Activated naive CD4-positive, alpha-beta T cell treated with anti-CD3 and anti-CD28 coated beads, Interleukin-2, amount 50 U/mL, for 24 hours (primary cell): ENCODE measurements around the gene GCFC2.
"Not testable (repeated sequence)": the region's sequence is repeated elsewhere in the genome, so short reads cannot be mapped to it uniquely, and the experiment has no call there.

ENCODE experiments used
- H3K27ac Mint-ChIP-seq: one replicate; pipeline ENCODE4 v1.8.0; 2021; ENCODE audit warnings: mild to moderate bottlenecking, mixed read lengths
- H3K27me3 Mint-ChIP-seq: one replicate; pipeline ENCODE4 v1.8.0; 2021; ENCODE audit warnings: mixed read lengths
- H3K36me3 Mint-ChIP-seq: one replicate; pipeline ENCODE4 v1.8.0; 2021; ENCODE audit warnings: mixed read lengths
- H3K4me1 Mint-ChIP-seq: one replicate; pipeline ENCODE4 v1.8.0; 2021; ENCODE audit warnings: mixed read lengths
- H3K4me3 Mint-ChIP-seq: one replicate; pipeline ENCODE4 v1.8.0; 2021; ENCODE audit warnings: mild to moderate bottlenecking, mixed read lengths
- H3K9me3 Mint-ChIP-seq: one replicate; pipeline ENCODE4 v1.8.0; 2021; ENCODE audit warnings: mixed read lengths

The GCFC2 gene

GRCh38 chr2:75705921-75706320 lies 4.8 kb downstream of the GCFC2 start:
- no peak overlapping the region for H3K4me3 Mint-ChIP-seq
- peaks cover 32% of the 10 kb centered on the region for H3K4me1 Mint-ChIP-seq
- no peaks in the 10 kb centered on the region for H3K27me3 Mint-ChIP-seq
- no peaks in the 10 kb centered on the region for H3K9me3 Mint-ChIP-seq
- no peak overlapping the region for H3K27ac Mint-ChIP-seq
- peaks cover 29% of the 10 kb centered on the region for H3K36me3 Mint-ChIP-seq

DNA sequence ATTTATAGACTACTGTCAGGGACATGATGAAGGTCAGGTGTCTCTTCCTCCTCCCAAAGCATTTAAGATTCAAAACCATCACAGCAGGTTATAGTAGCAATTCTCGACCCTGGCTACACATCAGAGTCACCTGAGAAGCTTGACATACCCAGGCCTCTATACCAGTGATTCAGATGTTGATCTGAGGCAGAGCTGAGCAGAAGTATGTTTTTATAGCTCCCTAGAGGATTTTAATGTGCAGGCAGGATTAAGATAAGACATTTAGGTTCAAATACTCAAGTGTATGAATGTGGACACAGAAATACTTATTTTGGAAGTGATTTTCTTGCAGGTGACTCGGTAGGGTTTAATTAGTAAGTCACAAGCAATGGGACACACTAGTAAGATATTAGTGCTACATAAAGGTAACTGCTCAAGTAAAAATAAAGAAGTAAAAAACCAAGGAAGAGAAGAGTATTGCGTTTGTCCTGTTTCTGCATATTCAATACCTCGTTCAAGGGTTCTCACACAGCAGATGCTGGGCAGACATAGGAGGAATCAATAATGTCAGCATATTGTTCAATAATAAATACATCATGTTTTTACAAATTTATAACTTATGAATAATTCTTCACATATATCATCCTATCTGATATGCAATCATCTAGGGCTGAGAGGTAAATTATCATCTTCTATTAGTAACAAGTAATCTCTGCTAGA lies 7.0 kb downstream of the GCFC2 start:
- no peaks in the 10 kb centered on the region for H3K9me3 Mint-ChIP-seq
- peaks cover 35% of the 10 kb centered on the region for H3K36me3 Mint-ChIP-seq
- no peaks in the 10 kb centered on the region for H3K27me3 Mint-ChIP-seq
- H3K27ac Mint-ChIP-seq: no peak overlapping the region
- H3K4me1 Mint-ChIP-seq: peaks cover 22% of the 10 kb centered on the region
- no peak overlapping the region for H3K4me3 Mint-ChIP-seq

- H3K4me1 Mint-ChIP-seq: peaks cover 15% of the 10 kb centered on the region
- H3K9me3 Mint-ChIP-seq: no peaks in the 10 kb centered on the region
- H3K27me3 Mint-ChIP-seq: no peaks in the 10 kb centered on the region
- peaks cover 40% of the 10 kb centered on the region for H3K36me3 Mint-ChIP-seq
- no peak overlapping the region for H3K4me3 Mint-ChIP-seq
- H3K27ac Mint-ChIP-seq: no peak overlapping the region
Measured at GRCh38 chr2:75702593-75702992, 8.1 kb downstream of the GCFC2 start.

DNA sequence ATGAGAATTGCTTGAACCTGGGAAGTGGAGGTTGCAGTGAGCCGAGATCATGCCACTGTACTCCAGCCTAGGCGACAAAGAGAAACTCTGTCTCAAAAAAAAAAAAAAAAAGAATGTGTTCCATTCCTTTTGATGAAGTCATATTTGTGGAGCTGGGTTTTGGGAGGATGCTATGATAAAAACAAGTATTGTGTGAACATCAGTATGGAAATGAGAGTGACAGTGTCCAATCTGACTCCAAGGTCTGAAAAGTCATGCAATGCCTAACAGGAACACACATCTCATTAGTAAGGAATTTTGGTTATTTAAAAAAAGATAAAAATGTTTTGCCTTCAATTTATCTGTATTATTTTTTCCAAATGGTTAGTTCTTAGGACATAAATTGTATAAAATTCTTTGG lies 11.8 kb downstream of the GCFC2 start:
- Mint-ChIP-seq H3K9me3 (no peaks in the 10 kb centered on the region), H3K36me3 (peaks cover 36% of the 10 kb centered on the region), H3K27me3 (no peaks in the 10 kb centered on the region), H3K4me1 (no peaks in the 10 kb centered on the region), H3K27ac (no peak overlapping the region), H3K4me3 (no peak overlapping the region)

GRCh38 chr2:75688196-75688595 lies 22.5 kb downstream of the GCFC2 start:
- Mint-ChIP-seq H3K9me3 (no peaks in the 10 kb centered on the region), H3K4me1 (peaks cover 4% of the 10 kb centered on the region), H3K4me3 (no peak overlapping the region), H3K27ac (no peak overlapping the region), H3K36me3 (peaks cover 32% of the 10 kb centered on the region), H3K27me3 (no peaks in the 10 kb centered on the region)

- H3K27ac Mint-ChIP-seq, H3K9me3 Mint-ChIP-seq, H3K27me3 Mint-ChIP-seq, H3K4me3 Mint-ChIP-seq: not testable (repeated sequence)
- peaks cover 10% of the 10 kb centered on the region for H3K4me1 Mint-ChIP-seq
- H3K36me3 Mint-ChIP-seq: peaks cover 26% of the 10 kb centered on the region
Measured at GRCh38 chr2:75683430-75683829, 27.3 kb downstream of the GCFC2 start.

DNA sequence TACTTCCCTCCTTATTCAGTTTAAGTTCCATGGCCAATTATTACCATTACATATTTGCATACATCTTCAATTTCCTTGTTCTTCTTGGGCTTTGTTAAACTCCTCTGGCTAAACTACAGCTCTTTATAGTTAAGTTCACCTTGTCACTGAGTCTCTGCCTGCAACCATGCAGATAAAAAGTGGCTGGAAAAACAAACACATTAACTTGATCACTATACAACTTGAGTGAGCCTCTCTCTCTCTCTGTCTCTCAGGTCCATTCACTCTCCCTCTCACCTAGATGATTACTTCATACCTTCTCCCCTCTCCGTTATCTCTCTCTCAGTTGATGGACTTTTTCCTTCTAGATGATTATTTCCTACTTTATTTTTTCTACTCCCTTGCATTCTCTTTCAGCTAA lies 30.3 kb downstream of the GCFC2 start:
- no peaks in the 10 kb centered on the region for H3K27me3 Mint-ChIP-seq
- no peak overlapping the region for H3K4me3 Mint-ChIP-seq
- peak overlapping the region; percentile 2 for H3K27ac Mint-ChIP-seq
- H3K4me1 Mint-ChIP-seq: peaks cover 20% of the 10 kb centered on the region
- no peaks in the 10 kb centered on the region for H3K9me3 Mint-ChIP-seq
- H3K36me3 Mint-ChIP-seq: peaks cover 17% of the 10 kb centered on the region

DNA sequence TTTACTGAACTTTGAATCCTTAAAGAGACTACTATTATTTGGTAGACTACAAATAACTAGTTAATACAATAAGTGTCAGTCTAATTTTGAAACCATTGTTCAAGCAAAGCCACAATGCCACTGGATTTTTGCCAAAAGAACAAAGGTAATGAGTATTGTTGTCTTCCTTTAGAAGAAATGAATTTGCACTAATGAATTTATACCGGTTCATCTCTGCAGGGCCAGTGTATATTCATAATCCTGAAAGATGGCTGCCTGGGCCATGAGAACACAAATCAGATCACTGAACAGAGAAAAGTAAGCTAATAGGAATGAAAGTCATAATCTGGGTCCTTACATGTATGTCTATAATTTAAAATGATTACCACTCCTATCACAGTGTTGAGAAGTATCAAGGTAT lies 31.2 kb downstream of the GCFC2 start:
- Mint-ChIP-seq H3K27me3 (no peaks in the 10 kb centered on the region), H3K27ac (no peak overlapping the region), H3K4me3 (no peak overlapping the region), H3K36me3 (peaks cover 10% of the 10 kb centered on the region), H3K9me3 (no peaks in the 10 kb centered on the region), H3K4me1 (peaks cover 20% of the 10 kb centered on the region)

DNA sequence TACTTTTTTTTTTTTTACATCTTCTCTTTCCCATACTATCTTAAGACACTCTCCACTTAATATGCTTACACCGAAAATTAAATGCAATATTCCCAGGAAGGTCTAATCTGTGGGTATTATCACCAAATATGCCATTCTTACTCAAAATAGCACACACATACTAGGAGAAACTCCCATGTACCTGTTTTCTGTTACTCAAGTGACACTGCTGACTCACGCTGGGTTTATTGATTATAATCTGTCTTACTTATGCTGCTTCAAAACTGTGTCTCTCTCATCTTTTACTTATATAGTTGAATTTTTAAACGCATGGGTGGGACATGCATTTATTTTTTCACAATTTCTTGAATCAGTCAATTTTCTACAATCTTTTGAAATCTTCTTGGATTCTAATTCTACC lies 34.3 kb downstream of the GCFC2 start:
- peaks cover 10% of the 10 kb centered on the region for H3K36me3 Mint-ChIP-seq
- peaks cover 16% of the 10 kb centered on the region for H3K4me1 Mint-ChIP-seq
- H3K27me3 Mint-ChIP-seq: no peaks in the 10 kb centered on the region
- no peak overlapping the region for H3K27ac Mint-ChIP-seq
- no peaks in the 10 kb centered on the region for H3K9me3 Mint-ChIP-seq
- no peak overlapping the region for H3K4me3 Mint-ChIP-seq

DNA sequence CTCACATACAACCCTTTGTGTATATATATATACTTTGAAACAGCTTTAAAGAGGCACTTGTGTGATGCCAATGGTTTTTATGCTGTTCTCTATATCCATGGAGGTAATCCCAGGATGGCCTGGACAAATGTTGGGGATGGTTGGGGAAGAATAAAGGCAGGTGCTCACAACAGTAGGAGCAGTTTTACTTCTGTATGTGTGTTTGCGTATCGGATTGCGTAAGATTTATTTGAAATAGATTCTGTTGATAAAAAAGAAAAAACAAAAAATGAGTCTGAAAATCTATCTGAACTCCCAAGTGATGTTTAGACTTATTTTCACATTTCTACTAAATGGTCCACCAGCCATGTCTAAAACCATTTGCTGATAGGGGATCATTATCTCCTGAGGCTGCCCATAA lies 34.8 kb downstream of the GCFC2 start:
- H3K27ac Mint-ChIP-seq: no peak overlapping the region
- H3K4me3 Mint-ChIP-seq: no peak overlapping the region
- peaks cover 15% of the 10 kb centered on the region for H3K36me3 Mint-ChIP-seq
- peaks cover 16% of the 10 kb centered on the region for H3K4me1 Mint-ChIP-seq
- H3K9me3 Mint-ChIP-seq: no peaks in the 10 kb centered on the region
- H3K27me3 Mint-ChIP-seq: no peaks in the 10 kb centered on the region

- H3K4me1 Mint-ChIP-seq: peaks cover 16% of the 10 kb centered on the region
- H3K36me3 Mint-ChIP-seq: peaks cover 18% of the 10 kb centered on the region
- H3K27ac Mint-ChIP-seq, H3K4me3 Mint-ChIP-seq, H3K27me3 Mint-ChIP-seq, H3K9me3 Mint-ChIP-seq: not testable (repeated sequence)
Measured at GRCh38 chr2:75675423-75675822, 35.3 kb downstream of the GCFC2 start.

DNA sequence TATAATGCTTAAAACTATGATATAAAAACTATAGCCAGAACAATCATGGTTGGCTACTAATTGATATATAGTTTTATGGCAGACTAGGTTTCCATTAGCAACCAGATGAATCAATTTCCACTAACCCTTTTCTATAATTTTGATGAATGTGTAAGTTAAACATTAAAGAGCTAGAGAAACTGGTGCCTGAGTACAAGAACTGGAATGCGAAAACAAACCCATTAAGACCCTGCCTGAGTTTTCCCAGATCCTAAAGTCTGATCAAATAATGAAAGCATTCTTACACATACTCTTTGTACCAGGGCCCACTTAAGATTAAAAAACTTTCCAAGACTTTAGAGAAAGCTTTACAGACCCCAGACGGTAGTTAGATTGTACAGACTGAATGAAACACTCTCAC lies 42.8 kb downstream of the GCFC2 start:
- H3K27me3 Mint-ChIP-seq: no peaks in the 10 kb centered on the region
- no peaks in the 10 kb centered on the region for H3K4me1 Mint-ChIP-seq
- no peaks in the 10 kb centered on the region for H3K9me3 Mint-ChIP-seq
- no peak overlapping the region for H3K4me3 Mint-ChIP-seq
- H3K27ac Mint-ChIP-seq: no peak overlapping the region
- H3K36me3 Mint-ChIP-seq: peaks cover 28% of the 10 kb centered on the region

DNA sequence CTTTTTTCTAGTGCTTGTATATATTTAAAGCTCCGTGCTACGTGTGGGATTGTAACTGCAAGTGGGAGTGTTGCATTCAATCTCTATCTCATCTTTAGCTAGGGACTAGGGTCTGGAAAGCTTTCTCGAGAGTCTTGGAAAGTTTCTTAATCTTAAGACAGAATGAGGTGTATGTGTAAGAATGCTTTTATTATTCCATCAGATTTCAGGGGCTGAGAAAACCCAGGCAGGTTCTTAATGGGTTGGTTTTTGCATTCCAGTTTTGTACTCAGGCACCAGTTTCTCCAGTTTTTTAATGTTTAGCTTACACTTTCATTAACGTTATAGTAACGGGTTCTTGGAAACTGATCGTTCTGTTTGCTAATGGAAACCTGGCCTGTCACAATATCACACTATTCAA lies 43.8 kb downstream of the GCFC2 start:
- no peak overlapping the region for H3K4me3 Mint-ChIP-seq
- H3K27me3 Mint-ChIP-seq: no peaks in the 10 kb centered on the region
- no peaks in the 10 kb centered on the region for H3K4me1 Mint-ChIP-seq
- H3K27ac Mint-ChIP-seq: no peak overlapping the region
- no peaks in the 10 kb centered on the region for H3K9me3 Mint-ChIP-seq
- peaks cover 34% of the 10 kb centered on the region for H3K36me3 Mint-ChIP-seq

DNA sequence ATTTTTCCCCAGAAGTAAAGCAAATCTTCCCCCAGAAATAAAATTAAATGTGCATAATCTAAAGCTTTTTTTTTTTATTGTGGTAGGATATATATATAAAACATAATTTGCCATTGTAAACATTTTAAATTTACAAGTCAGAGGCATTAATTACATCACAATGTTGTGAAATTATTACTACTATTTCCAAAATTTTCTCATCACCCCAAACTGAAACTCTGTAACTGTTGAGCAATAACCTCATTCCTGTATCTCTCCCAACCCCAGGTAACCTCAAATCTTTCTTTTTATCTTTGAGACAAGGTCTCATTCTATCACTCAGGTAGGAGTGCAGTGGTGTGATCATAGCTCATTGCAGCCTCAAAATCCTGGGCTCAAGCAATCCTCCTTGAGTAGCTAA lies 52.9 kb downstream of the GCFC2 start:
- Mint-ChIP-seq H3K27me3 (no peaks in the 10 kb centered on the region), H3K9me3 (peaks cover 15% of the 10 kb centered on the region), H3K27ac (no peak overlapping the region), H3K4me3 (no peak overlapping the region), H3K36me3 (peaks cover 77% of the 10 kb centered on the region), H3K4me1 (peaks cover 40% of the 10 kb centered on the region)

DNA sequence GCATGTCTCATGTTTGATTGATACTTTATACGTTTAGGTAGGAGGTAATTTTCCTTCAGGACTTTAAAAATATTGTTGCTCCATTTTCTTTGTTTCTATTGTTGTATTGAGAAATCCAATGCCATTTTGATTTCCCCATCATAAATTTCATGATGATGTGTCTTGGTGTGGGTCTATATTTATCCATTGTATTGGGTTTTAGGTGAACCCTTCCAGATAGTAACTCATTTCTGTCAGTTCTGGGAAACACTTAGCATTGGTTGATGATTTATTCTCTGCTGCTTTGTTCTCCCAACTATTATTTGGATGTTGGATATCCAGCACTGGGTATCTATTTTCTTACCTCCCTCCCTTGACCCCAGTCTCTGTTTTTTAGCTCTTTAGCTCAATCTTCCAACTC lies 54.2 kb downstream of the GCFC2 start:
- Mint-ChIP-seq H3K4me3 (no peak overlapping the region), H3K9me3 (peaks cover 15% of the 10 kb centered on the region), H3K36me3 (peaks cover 72% of the 10 kb centered on the region), H3K27ac (peak overlapping the region; percentile 70), H3K4me1 (peaks cover 48% of the 10 kb centered on the region), H3K27me3 (no peaks in the 10 kb centered on the region)

GRCh38 chr2:75655861-75656260 lies 54.9 kb downstream of the GCFC2 start:
- H3K36me3 Mint-ChIP-seq: peaks cover 69% of the 10 kb centered on the region
- no peak overlapping the region for H3K27ac Mint-ChIP-seq
- peaks cover 15% of the 10 kb centered on the region for H3K9me3 Mint-ChIP-seq
- peaks cover 53% of the 10 kb centered on the region for H3K4me1 Mint-ChIP-seq
- H3K27me3 Mint-ChIP-seq: no peaks in the 10 kb centered on the region
- no peak overlapping the region for H3K4me3 Mint-ChIP-seq

DNA sequence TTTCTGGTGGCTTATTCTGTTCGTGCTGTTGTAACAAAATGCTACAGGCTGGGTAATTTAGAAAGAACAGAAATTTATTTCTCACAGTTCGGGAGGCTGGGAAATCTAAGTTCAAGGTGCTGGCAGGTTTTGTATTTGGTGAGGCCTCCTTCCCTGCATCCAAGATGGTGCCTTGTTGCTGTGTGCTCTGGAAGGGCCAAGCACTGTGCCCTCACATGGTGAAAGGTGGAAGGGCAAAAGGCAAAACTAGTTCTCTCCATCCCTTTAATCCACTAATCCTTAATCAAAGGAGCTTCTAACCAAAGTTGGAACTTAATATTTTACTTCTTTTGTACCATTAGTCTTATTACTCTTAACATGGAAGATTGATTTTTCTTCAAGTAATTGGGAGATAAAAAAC lies 56.7 kb downstream of the GCFC2 start:
- H3K36me3 Mint-ChIP-seq: peaks cover 53% of the 10 kb centered on the region
- H3K9me3 Mint-ChIP-seq: peaks cover 5% of the 10 kb centered on the region
- peak overlapping the region; percentile 27 for H3K27ac Mint-ChIP-seq
- H3K4me3 Mint-ChIP-seq: no peak overlapping the region
- H3K27me3 Mint-ChIP-seq: no peaks in the 10 kb centered on the region
- H3K4me1 Mint-ChIP-seq: peaks cover 66% of the 10 kb centered on the region
